Measurements from ENCODE around the gene MYO1H.

MYO1H gene

DNA sequence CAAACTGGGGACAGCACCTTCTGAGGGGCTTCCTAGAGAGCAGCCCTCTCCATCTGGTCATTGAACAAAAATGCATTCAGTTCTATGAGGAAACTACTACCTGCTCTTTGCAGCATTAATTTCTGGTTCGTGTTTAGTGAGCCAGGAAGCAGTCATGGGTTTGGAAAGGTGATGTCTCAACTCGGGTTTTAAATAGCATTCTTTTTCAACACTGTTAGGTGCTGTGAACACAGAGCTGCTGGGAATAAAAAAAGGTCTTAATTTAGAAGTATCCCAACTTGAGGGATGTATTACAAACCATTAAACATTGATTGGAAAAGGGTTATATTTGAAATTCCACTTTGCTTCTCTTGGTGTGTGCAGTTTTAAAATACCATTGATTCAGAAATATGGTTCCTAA lies 9.3 kb downstream of the MYO1H start (continued):
- TF ChIP-seq, protein P1, sequence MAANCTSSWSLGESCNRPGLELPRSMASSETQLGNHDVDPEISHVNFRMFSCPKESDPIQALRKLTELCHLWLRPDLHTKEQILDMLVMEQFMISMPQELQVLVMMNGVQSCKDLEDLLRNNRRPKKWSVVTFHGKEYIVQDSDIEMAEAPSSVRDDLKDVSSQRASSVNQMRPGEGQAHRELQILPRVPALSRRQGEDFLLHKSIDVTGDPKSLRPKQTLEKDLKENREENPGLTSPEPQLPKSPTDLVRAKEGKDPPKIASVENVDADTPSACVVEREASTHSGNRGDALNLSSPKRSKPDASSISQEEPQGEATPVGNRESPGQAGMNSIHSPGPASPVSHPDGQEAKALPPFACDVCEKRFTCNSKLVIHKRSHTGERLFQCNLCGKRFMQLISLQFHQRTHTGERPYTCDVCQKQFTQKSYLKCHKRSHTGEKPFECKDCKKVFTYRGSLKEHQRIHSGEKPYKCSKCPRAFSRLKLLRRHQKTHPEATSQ (tag by site-specific recombination; IDR thresholded peaks at IDR 0.05) = no peak
- no peak for TF ChIP-seq FEZF1 (tag by site-specific recombination; IDR thresholded peaks at IDR 0.05)
- TF ChIP-seq, protein P2, sequence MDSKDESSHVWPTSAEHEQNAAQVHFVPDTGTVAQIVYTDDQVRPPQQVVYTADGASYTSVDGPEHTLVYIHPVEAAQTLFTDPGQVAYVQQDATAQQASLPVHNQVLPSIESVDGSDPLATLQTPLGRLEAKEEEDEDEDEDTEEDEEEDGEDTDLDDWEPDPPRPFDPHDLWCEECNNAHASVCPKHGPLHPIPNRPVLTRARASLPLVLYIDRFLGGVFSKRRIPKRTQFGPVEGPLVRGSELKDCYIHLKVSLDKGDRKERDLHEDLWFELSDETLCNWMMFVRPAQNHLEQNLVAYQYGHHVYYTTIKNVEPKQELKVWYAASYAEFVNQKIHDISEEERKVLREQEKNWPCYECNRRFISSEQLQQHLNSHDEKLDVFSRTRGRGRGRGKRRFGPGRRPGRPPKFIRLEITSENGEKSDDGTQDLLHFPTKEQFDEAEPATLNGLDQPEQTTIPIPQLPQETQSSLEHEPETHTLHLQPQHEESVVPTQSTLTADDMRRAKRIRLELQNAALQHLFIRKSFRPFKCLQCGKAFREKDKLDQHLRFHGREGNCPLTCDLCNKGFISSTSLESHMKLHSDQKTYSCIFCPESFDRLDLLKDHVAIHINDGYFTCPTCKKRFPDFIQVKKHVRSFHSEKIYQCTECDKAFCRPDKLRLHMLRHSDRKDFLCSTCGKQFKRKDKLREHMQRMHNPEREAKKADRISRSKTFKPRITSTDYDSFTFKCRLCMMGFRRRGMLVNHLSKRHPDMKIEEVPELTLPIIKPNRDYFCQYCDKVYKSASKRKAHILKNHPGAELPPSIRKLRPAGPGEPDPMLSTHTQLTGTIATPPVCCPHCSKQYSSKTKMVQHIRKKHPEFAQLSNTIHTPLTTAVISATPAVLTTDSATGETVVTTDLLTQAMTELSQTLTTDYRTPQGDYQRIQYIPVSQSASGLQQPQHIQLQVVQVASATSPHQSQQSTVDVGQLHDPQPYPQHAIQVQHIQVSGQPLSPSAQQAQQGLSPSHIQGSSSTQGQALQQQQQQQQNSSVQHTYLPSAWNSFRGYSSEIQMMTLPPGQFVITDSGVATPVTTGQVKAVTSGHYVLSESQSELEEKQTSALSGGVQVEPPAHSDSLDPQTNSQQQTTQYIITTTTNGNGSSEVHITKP (tag by site-specific recombination; IDR thresholded peaks at IDR 0.05) = no peak

DNA sequence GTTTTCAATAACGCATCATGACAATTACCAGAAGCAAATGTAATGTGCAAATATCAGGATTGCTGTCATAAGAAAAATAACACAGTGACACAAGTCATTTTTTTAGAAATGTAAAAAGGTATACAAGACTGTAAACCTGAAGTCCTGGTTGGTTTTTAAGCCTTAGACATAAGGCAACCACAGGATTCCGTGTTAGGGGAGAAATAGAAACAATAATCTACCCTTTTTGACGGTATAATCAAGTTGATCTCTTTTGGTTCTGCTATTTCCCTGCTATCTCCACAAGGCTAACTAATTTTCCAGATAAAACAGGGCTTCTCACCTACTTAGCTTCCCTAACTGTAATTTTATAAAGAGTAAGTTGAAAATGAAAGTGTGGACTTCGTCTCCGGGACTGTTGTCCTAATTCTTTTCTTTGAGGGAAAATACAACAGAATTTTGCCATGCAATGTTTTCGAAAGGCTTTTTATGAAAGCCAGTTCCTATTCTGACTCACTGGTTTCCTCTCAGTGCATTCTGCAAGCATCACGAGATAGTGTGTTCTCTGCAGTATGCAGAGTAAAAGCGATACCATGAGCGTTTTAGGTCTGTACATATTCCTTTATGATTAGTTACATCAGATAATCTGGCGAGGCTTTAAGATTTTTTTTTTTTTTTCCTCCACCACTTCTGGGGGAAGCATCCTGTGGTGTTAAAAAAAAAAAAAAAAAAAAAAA lies 10.6 kb downstream of the MYO1H start:
- Histone ChIP-seq H3K27ac (ENCODE audit: extremely low read depth, low read depth, low read length) (no peak overlapping the region), H3K36me3 (ENCODE audit: control insufficient read depth in 2 of 2, insufficient read depth in 1 of 2, low read length in 2 of 2) (no peaks in the 10 kb centered on the region), H3K4me1 (ENCODE audit: control insufficient read depth, insufficient read depth, low read length) (peaks cover 4% of the 10 kb centered on the region; the same call in 1 of the 2 replicates), H3K4me3 (ENCODE audit: low read depth, low read length) (no peak overlapping the region), H3K9me3 (ENCODE audit: control insufficient read depth, insufficient read depth, low read depth, low read length) (no peaks in the 10 kb centered on the region)
- TF ChIP-seq FEZF1 (tag by site-specific recombination; IDR thresholded peaks at IDR 0.05) = no peak
- no peak for TF ChIP-seq ZNF391 (tag by site-specific recombination; IDR thresholded peaks at IDR 0.05; ENCODE audit: borderline replicate concordance, low read depth)
- TF ChIP-seq HOXA7 (CRISPR knock-in tag; IDR thresholded peaks at IDR 0.05; ENCODE audit: borderline replicate concordance) = no peak
- TF ChIP-seq ZNF514 (tag by site-specific recombination; IDR thresholded peaks at IDR 0.05) = no peak
- no peak for TF ChIP-seq ZNF548 (tag by site-specific recombination; IDR thresholded peaks at IDR 0.05)
- TF ChIP-seq ZNF626 (tag by site-specific recombination; IDR thresholded peaks at IDR 0.05) = no peak
- TF ChIP-seq ZNF629 (tag by site-specific recombination; IDR thresholded peaks at IDR 0.05) = no peak
- CTCF ChIA-PET = no interaction called here
- POLR2A ChIA-PET = no interaction called here

DNA sequence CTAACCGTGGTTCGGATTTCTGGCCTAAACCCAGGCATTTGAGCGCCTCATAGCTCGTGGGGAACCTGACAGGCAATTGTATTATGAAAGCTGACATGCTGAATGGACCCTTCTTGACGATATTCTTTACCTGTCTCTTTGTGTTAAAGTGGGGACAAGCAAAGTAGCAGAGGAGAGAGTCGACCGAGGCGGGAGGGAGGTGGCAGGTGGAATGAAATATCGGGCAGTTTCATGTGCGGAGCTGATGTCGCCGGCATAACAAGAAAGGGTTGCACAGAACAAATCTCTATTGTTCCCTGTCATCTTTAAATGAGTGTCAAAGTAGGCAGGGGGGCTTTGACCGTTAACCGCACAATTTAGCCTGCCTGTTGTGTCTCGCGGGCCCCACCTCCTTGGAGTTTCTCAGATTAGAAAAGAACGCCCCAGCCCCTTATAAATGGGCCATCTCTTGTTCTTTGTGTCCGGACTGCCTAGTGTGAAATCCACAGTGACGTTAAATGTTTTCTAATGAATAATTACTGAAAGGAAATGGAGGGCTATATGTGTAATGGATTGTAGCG lies 11.5 kb downstream of the MYO1H start:
- ChIA-PET CTCF (interaction anchor here (0.6 kb wide), 1 partner anchor 26 kb away, joined by 4 read pairs; no protein-coding TSS in a partner anchor), POLR2A (interaction anchor here (0.6 kb wide), 1 partner anchor 16 kb away, joined by 3 read pairs; no protein-coding TSS in a partner anchor)
- Histone ChIP-seq H3K4me3 (ENCODE audit: low read depth, low read length) (no peak overlapping the region), H3K27ac (ENCODE audit: extremely low read depth, low read depth, low read length) (no peak overlapping the region), H3K9me3 (ENCODE audit: control insufficient read depth, insufficient read depth, low read depth, low read length) (no peaks in the 10 kb centered on the region), H3K36me3 (ENCODE audit: control insufficient read depth in 2 of 2, insufficient read depth in 1 of 2, low read length in 2 of 2) (no peaks in the 10 kb centered on the region), H3K4me1 (ENCODE audit: control insufficient read depth, insufficient read depth, low read length) (peaks cover 4% of the 10 kb centered on the region; the same call in 1 of the 2 replicates)
- no peak for TF ChIP-seq ZNF600 (tag by site-specific recombination; IDR thresholded peaks at IDR 0.05)
- TF ChIP-seq ZBTB8A (tag by site-specific recombination; IDR thresholded peaks at IDR 0.05) = no peak
- TF ChIP-seq, protein P1 (tag by site-specific recombination; IDR thresholded peaks at IDR 0.05) = no peak
- no peak for TF ChIP-seq ZNF112 (tag by site-specific recombination; IDR thresholded peaks at IDR 0.05)
- TF ChIP-seq GLIS2 (tag by site-specific recombination; IDR thresholded peaks at IDR 0.05) = no peak
- TF ChIP-seq, protein P3, sequence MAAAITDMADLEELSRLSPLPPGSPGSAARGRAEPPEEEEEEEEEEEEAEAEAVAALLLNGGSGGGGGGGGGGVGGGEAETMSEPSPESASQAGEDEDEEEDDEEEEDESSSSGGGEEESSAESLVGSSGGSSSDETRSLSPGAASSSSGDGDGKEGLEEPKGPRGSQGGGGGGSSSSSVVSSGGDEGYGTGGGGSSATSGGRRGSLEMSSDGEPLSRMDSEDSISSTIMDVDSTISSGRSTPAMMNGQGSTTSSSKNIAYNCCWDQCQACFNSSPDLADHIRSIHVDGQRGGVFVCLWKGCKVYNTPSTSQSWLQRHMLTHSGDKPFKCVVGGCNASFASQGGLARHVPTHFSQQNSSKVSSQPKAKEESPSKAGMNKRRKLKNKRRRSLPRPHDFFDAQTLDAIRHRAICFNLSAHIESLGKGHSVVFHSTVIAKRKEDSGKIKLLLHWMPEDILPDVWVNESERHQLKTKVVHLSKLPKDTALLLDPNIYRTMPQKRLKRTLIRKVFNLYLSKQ (tag by site-specific recombination; IDR thresholded peaks at IDR 0.05; ENCODE audit: borderline replicate concordance) = no peak
- TF ChIP-seq ZNF335 (tag by site-specific recombination; conservative IDR thresholded peaks at IDR 0.05) = no peak
- TF ChIP-seq OVOL3 (tag by site-specific recombination; IDR thresholded peaks at IDR 0.05) = no peak
- TF ChIP-seq ZNF274 (IDR thresholded peaks at IDR 0.05; ENCODE audit: low read length) = no peak
- TF ChIP-seq ZNF274 (tag by site-specific recombination; IDR thresholded peaks at IDR 0.05; ENCODE audit: borderline replicate concordance) = no peak
- TF ChIP-seq MEIS1 (CRISPR knock-in tag; IDR thresholded peaks at IDR 0.05; ENCODE audit: borderline replicate concordance) = no peak
- no peak for TF ChIP-seq ZNF24 (tag by site-specific recombination; IDR thresholded peaks at IDR 0.05)
- no peak for TF ChIP-seq KLF9 (tag by site-specific recombination; IDR thresholded peaks at IDR 0.05; ENCODE audit: low read depth)
- TF ChIP-seq ZNF391 (tag by site-specific recombination; IDR thresholded peaks at IDR 0.05; ENCODE audit: borderline replicate concordance, low read depth) = no peak
- TF ChIP-seq ZNF596 (tag by site-specific recombination; IDR thresholded peaks at IDR 0.05) = no peak
- no peak for TF ChIP-seq ZNF473 (tag by site-specific recombination; IDR thresholded peaks at IDR 0.05)
- TF ChIP-seq IKZF3 (tag by site-specific recombination; IDR thresholded peaks at IDR 0.05) = no peak
- TF ChIP-seq ZNF791 (tag by site-specific recombination; IDR thresholded peaks at IDR 0.05) = no peak
